ENCODE results near the gene RAB3GAP1.

The RAB3GAP1 gene

GRCh38 chr2:135097532-135098231, 45.6 kb downstream of the RAB3GAP1 start:
- ChIA-PET CTCF (no interaction called here), POLR2A (no interaction called here)
- Histone ChIP-seq H3K27ac (ENCODE audit: extremely low read depth, low read depth, low read length) (no peak overlapping the region), H3K9me3 (ENCODE audit: control insufficient read depth, insufficient read depth, low read depth, low read length) (no peaks in the 10 kb centered on the region), H3K4me1 (ENCODE audit: control insufficient read depth, insufficient read depth, low read length) (peaks cover 8% of the 10 kb centered on the region), H3K36me3 (ENCODE audit: control insufficient read depth in 2 of 2, insufficient read depth in 1 of 2, low read length in 2 of 2) (peaks cover 5 to 28% of the 10 kb centered on the region in 2 experiments), H3K4me3 (ENCODE audit: low read depth, low read length) (no peak overlapping the region)
- TF ChIP-seq ZNF174 (tag by site-specific recombination; IDR thresholded peaks at IDR 0.05) (no peak), ZNF302 (tag by site-specific recombination; IDR thresholded peaks at IDR 0.05; ENCODE audit: low read depth) (no peak), ZBTB6 (tag by site-specific recombination; IDR thresholded peaks at IDR 0.05) (no peak), ZNF473 (tag by site-specific recombination; IDR thresholded peaks at IDR 0.05) (no peak), ZNF18 (tag by site-specific recombination; IDR thresholded peaks at IDR 0.05) (no peak), ZNF133 (tag by site-specific recombination; IDR thresholded peaks at IDR 0.05) (no peak), MZF1 (tag by site-specific recombination; IDR thresholded peaks at IDR 0.05; ENCODE audit: borderline replicate concordance) (no peak), SP2 (tag by site-specific recombination; IDR thresholded peaks at IDR 0.05) (no peak), ZNF350 (tag by site-specific recombination; IDR thresholded peaks at IDR 0.05) (no peak), ZNF610 (tag by site-specific recombination; IDR thresholded peaks at IDR 0.05; ENCODE audit: borderline replicate concordance) (no peak), BCL6B (tag by site-specific recombination; IDR thresholded peaks at IDR 0.05) (no peak), ZNF513 (tag by site-specific recombination; IDR thresholded peaks at IDR 0.05) (no peak)

- peaks cover 3 to 21% of the 10 kb centered on the region in 2 experiments for H3K36me3 ChIP-seq (ENCODE audit: control insufficient read depth in 2 of 2, insufficient read depth in 1 of 2, low read length in 2 of 2)
- H3K4me3 ChIP-seq (ENCODE audit: low read depth, low read length) = no peak overlapping the region
- H3K4me1 ChIP-seq (ENCODE audit: control insufficient read depth, insufficient read depth, low read length) = no peaks in the 10 kb centered on the region
- H3K27ac ChIP-seq (ENCODE audit: extremely low read depth, low read depth, low read length) = no peak overlapping the region
- POLR2A ChIA-PET = no interaction called here
- TF ChIP-seq ZNF350 (tag by site-specific recombination; IDR thresholded peaks at IDR 0.05) (no peak), GLIS1 (tag by site-specific recombination; IDR thresholded peaks at IDR 0.05) (no peak), ZNF341 (tag by site-specific recombination; IDR thresholded peaks at IDR 0.05; ENCODE audit: low read depth) (no peak), ZNF2 (tag by site-specific recombination; IDR thresholded peaks at IDR 0.05) (no peak), ZNF211 (tag by site-specific recombination; IDR thresholded peaks at IDR 0.05; ENCODE audit: low read depth) (no peak), ZNF488 (tag by site-specific recombination; IDR thresholded peaks at IDR 0.05) (no peak), ZNF837 (tag by site-specific recombination; IDR thresholded peaks at IDR 0.05) (no peak), ZBTB26 (tag by site-specific recombination; optimal IDR thresholded peaks at IDR 0.05) (no peak)
- no peaks in the 10 kb centered on the region for H3K9me3 ChIP-seq (ENCODE audit: control insufficient read depth, insufficient read depth, low read depth, low read length)
- CTCF ChIA-PET = no interaction called here
Measured at GRCh38 chr2:135099802-135100483, 47.9 kb downstream of the RAB3GAP1 start.

Measured in HEK293 (cell line).